Upper lobe of left lung (tissue), 6 donors: ENCODE measurements around the gene DTNA. TPM values are rescaled to one million over a fixed set of nuclear protein-coding genes. Genes with fewer than 3 reads are reported as not detected.

Experiments used
- ATAC-seq, 2 donors: fragments of 200-7000 bp; cut with Tn5 transposase; one replicate each; pipeline ENCODE4 v1.9.1; 2022; ENCODE audit warnings: mild to moderate bottlenecking in 2 of 2, moderate library complexity in 2 of 2; ENCODE audit not compliant: low FRiP score in 2 of 2
- DNase-seq, 2 donors: peaks; one replicate each; pipeline ENCODE4 v3.0.0-alpha.2; 2019 to 2020
- H3K27ac ChIP-seq, 4 donors: fragments of 200-600 bp; sonication (generic); one replicate each; pipeline ENCODE4 v1.5.1; 2016 to 2019
- H3K27me3 ChIP-seq, 4 donors: fragments of 200-600 bp; sonication (generic); one replicate each; pipeline ENCODE4 v1.5.1; 2017 to 2019
- H3K36me3 ChIP-seq, 4 donors: fragments of 200-600 bp; sonication (generic); one replicate each; pipeline ENCODE4 v1.5.1; 2016 to 2019
- H3K4me1 ChIP-seq, 4 donors: fragments of 200-600 bp; sonication (generic); one replicate each; pipeline ENCODE4 v1.5.1; 2018 to 2019
- H3K4me3 ChIP-seq, 4 donors: fragments of 200-600 bp; sonication (generic); one replicate each; pipeline ENCODE4 v1.5.1; 2017 to 2019; ENCODE audit warnings: mild to moderate bottlenecking in 2 of 4, moderate library complexity in 1 of 4
- H3K9me3 ChIP-seq, 4 donors: fragments of 200-600 bp; sonication (generic); one replicate each; pipeline ENCODE4 v1.5.1; 2018 to 2019
- CTCF ChIP-seq, 6 experiments: fragments of 450-650 bp in 4 of 6; fragments of 200-600 bp in 2 of 6; sonication (generic) in 2 of 6; IDR thresholded peaks; one replicate each; pipeline ENCODE4 v1.5.1; 2016 to 2019; ENCODE audit warnings: antibody characterized with exemption in 6 of 6
- EP300 ChIP-seq, 4 donors: sonication (generic); formaldehyde crosslinking; IDR thresholded peaks; one replicate each; pipeline ENCODE4 v1.5.1; 2017; ENCODE audit warnings: antibody characterized with exemption in 4 of 4, control low read depth in 2 of 4
- POLR2A ChIP-seq, 4 donors: fragments of 450-650 bp; IDR thresholded peaks; one replicate each; pipeline ENCODE4 v1.5.1; 2016 to 2017; ENCODE audit warnings: antibody characterized with exemption in 4 of 4, mild to moderate bottlenecking in 2 of 4
- POLR2AphosphoS5 ChIP-seq, 2 donors: sonication (generic); formaldehyde crosslinking; IDR thresholded peaks; one replicate each; pipeline ENCODE4 v1.5.1; 2017; ENCODE audit warnings: antibody characterized with exemption in 2 of 2
- WGBS, 2 donors: methylation state at CpG; one replicate each; pipeline ENCODE4 v1.1.5; 2017 to 2018; 5-methylcytosine and 5-hydroxymethylcytosine counted together
- total RNA-seq, 6 donors: library from RNA; depleted of rRNA in 4 of 6; stranded (reverse); fragments of >200 nt in 4 of 6; gene quantifications; one replicate each; pipeline versions ENCODE4 v1.1.0 to v1.2.1, GENCODE V29; 2016 to 2021
- donor health status: DM: no; HTN: no; CAD: no; lungs with moderate emphysema.
- donor health status: DM: no; HTN: yes; CAD: no; lungs with severe emphysema.

Gene DTNA
- total RNA-seq, 6 donors from 2014 or later, result 7.2 to 25.1 (median 16.7) TPM

GRCh38 chr18:34799291-34799690 lies 89.2 kb downstream of the DTNA start:
- no peaks in the 10 kb centered on the region for H3K9me3 ChIP-seq
- no peak overlapping the region for H3K4me3 ChIP-seq
- DNase-seq, result no peak
- no peaks in the 10 kb centered on the region for H3K36me3 ChIP-seq
- no peak for ATAC-seq
- no peak for TF ChIP-seq POLR2AphosphoS5 (IDR thresholded peaks at IDR 0.05)
- no peak for TF ChIP-seq POLR2A (IDR thresholded peaks at IDR 0.05)
- no peak for TF ChIP-seq CTCF (IDR thresholded peaks at IDR 0.05)
- TF ChIP-seq EP300 (IDR thresholded peaks at IDR 0.05), result no peak
- H3K4me1 ChIP-seq, result no peaks in the 10 kb centered on the region
- 69 to 81% methylated on average over 4 of the region's 4 CpGs for WGBS, 2 donors
- no peaks in the 10 kb centered on the region for H3K27me3 ChIP-seq
- H3K27ac ChIP-seq, result no peak overlapping the region

- no peak overlapping the region for H3K4me3 ChIP-seq
- TF ChIP-seq EP300 (IDR thresholded peaks at IDR 0.05) (no peak), POLR2AphosphoS5 (IDR thresholded peaks at IDR 0.05) (no peak), POLR2A (IDR thresholded peaks at IDR 0.05) (no peak), CTCF (IDR thresholded peaks at IDR 0.05) (no peak)
These were observed 90.3 kb downstream of the DTNA start for GRCh38 chr18:34800381-34800780.

GRCh38 chr18:34801774-34802173 lies 91.7 kb downstream of the DTNA start:
- H3K36me3 ChIP-seq, result no peaks in the 10 kb centered on the region
- H3K4me3 ChIP-seq, result no peak overlapping the region
- ATAC-seq (no peak), DNase-seq (no peak)
- no peaks in the 10 kb centered on the region for H3K4me1 ChIP-seq
- no peaks in the 10 kb centered on the region for H3K27me3 ChIP-seq
- 88 to 90% methylated on average over 2 of the region's 2 CpGs for WGBS, 2 donors
- no peak overlapping the region for H3K27ac ChIP-seq
- no peaks in the 10 kb centered on the region for H3K9me3 ChIP-seq
- TF ChIP-seq CTCF (IDR thresholded peaks at IDR 0.05) (no peak), POLR2AphosphoS5 (IDR thresholded peaks at IDR 0.05) (no peak), POLR2A (IDR thresholded peaks at IDR 0.05) (no peak), EP300 (IDR thresholded peaks at IDR 0.05) (no peak)

More at GRCh38 chr18:34800381-34800780, 90.3 kb downstream of the DTNA start:
- Histone ChIP-seq H3K27ac (no peak overlapping the region), H3K4me1 (no peaks in the 10 kb centered on the region), H3K9me3 (no peaks in the 10 kb centered on the region), H3K27me3 (no peaks in the 10 kb centered on the region), H3K36me3 (no peaks in the 10 kb centered on the region)
- DNase-seq, result no peak
- ATAC-seq, result no peak
- WGBS, 2 donors, result 71 to 82% methylated on average over 1 of the region's 1 CpG

GRCh38 chr18:34802959-34803358 lies 92.9 kb downstream of the DTNA start:
- ATAC-seq (no peak), DNase-seq (no peak)
- WGBS, 2 donors, result 44 to 58% methylated on average over 3 of the region's 3 CpGs
- no peak for TF ChIP-seq CTCF (IDR thresholded peaks at IDR 0.05)
- TF ChIP-seq POLR2AphosphoS5 (IDR thresholded peaks at IDR 0.05), result no peak
- no peak for TF ChIP-seq EP300 (IDR thresholded peaks at IDR 0.05)
- no peak overlapping the region for H3K27ac ChIP-seq
- H3K27me3 ChIP-seq, result no peaks in the 10 kb centered on the region
- no peaks in the 10 kb centered on the region for H3K4me1 ChIP-seq
- no peaks in the 10 kb centered on the region for H3K9me3 ChIP-seq
- no peak overlapping the region for H3K4me3 ChIP-seq
- H3K36me3 ChIP-seq, result no peaks in the 10 kb centered on the region

- H3K27me3 ChIP-seq, result no peaks in the 10 kb centered on the region
- H3K27ac ChIP-seq, result no peak overlapping the region
- no peak for ATAC-seq
- TF ChIP-seq POLR2A (IDR thresholded peaks at IDR 0.05), result no peak
- no peak for TF ChIP-seq POLR2AphosphoS5 (IDR thresholded peaks at IDR 0.05)
- no peak for TF ChIP-seq CTCF (IDR thresholded peaks at IDR 0.05)
- TF ChIP-seq EP300 (IDR thresholded peaks at IDR 0.05), result no peak
- 80 to 89% methylated on average over 5 of the region's 5 CpGs for WGBS, 2 donors
- no peaks in the 10 kb centered on the region for H3K36me3 ChIP-seq
- no peak overlapping the region for H3K4me3 ChIP-seq
- DNase-seq, result no peak
- no peaks in the 10 kb centered on the region for H3K4me1 ChIP-seq
- no peaks in the 10 kb centered on the region for H3K9me3 ChIP-seq
These were observed 93.8 kb downstream of the DTNA start for GRCh38 chr18:34803877-34804400.
